Stimulated activated naive CD8-positive, alpha-beta T cell treated with anti-CD3 and anti-CD28 coated beads, Interleukin-15, Interleukin-2, amounts not matched to agents 100 U/mL and 50 U/mL, for 24 hours (primary cell): ENCODE measurements around the gene GLB1L3.
"Not testable (repeated sequence)": the region's sequence is repeated elsewhere in the genome, so short reads cannot be mapped to it uniquely, and the experiment has no call there.

Experiments used
- ATAC-seq: fragments of 150-1000 bp; cut with Tn5 transposase; one replicate; pipeline ENCODE4 v1.10.0; 2021
- DNase-seq: peaks from one replicate; pipeline ENCODE4 v3.0.0; 2021

The GLB1L3 gene

GRCh38 chr11:134313821-134314607, 37.8 kb downstream of the GLB1L3 start:
- no peak for DNase-seq
- ATAC-seq: no peak

DNA sequence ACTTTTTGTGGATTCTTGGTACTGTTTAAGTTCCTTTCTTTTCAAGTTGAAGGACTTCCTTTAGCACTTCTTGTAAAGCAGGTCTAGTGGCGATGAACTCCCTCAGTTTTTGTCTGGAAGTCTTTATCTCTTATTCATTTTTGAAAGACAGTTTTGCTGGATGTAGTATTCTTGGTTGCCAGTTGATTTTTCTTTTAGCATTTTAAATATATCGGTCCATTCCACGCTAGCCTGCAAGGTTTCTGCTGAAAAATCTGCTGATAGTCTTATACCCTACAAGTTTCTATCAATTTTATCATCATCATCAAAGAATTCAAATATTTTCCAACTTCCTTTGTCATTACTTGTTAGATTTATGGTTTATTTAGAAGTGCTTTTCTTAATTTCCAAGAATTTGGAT, 40.9 kb downstream of the GLB1L3 start:
- DNase-seq (no peak), ATAC-seq (no peak)

- DNase-seq, ATAC-seq: not testable (repeated sequence)
Observed at GRCh38 chr11:134321373-134321772, 45.2 kb downstream of the GLB1L3 start.

- no peak for ATAC-seq
Observed at GRCh38 chr11:134322553-134322952, 46.4 kb downstream of the GLB1L3 start.

GRCh38 chr11:134328433-134328832, 52.3 kb downstream of the GLB1L3 start:
- ATAC-seq: no peak

More at GRCh38 chr11:134322553-134322952, 46.4 kb downstream of the GLB1L3 start:
- no peak for DNase-seq

DNA sequence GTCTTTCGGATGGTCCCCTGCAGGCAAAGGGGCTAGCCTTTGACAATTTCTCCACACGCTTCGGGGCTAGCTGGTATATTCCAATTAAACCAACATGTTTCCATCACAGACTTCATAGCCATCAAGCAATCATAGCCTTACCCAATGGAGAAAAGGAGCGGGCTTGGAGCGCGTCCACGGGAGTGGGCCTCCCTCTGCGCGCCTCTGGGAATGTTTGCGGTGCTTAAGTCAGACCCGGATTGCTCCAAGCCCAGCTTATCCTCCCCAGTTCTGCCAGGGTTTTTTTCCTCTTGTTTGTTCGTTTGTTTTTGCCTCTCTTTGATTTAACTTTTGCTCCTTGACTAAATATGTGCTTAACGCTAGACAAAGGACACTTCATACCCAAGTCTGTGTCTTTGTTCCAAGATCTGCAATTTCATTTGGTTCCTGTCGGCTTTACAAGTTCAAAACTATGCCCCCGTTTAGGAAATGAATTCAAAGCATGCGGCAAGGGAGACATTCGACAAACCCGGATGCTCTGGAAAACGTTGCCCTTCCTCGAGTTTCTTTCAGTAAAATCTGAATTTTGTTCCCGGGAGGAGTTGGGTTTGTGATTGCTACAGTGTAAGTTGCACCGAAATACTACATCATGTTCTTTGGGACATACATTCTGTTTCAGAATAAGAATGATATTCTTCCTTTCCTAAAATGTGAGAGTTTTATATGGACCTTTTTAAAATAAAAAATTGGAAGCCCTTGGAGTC, 54.6 kb downstream of the GLB1L3 start:
- ATAC-seq: no peak
- no peak for DNase-seq

More at GRCh38 chr11:134328433-134328832, 52.3 kb downstream of the GLB1L3 start:
- no peak for DNase-seq

DNA sequence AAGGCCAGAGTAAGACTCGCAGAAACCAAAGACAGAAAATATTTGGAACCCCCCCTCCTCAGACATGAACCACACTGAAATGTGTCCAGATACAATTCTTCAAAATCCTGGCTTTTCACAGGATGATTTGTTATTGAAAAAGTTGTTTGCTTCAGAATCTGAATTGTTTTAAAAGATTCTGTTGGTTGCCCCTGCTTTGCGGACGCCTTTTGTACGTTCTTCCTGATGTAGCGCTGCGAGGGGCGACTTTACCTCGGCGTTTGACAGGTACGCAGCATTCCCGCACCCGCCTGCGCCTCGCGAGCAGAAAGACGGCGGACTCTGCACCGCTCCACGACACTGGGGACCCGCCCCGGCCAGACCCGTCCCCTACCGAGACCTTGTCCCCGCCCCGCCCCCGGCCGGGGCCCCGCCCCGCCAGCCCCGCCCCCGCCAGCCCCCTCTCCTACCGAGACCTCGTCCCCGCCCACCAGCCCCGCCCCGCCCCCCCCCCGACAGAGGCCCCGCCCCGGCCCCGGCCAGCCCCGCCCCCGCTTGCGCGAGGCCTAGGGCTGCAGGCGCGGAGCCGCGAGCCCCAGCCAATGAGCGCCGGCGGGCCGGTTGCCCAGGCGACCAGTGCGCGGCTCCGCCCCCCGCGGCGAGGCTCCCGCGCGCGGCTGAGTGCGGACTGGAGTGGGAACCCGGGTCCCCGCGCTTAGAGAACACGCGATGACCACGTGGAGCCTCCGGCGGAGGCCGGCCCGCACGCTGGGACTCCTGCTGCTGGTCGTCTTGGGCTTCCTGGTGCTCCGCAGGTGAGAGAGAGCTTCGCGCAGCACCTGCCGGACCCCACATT, 55.4 kb downstream of the GLB1L3 start, which contains the start of gene GLB1L2:
Gene GLB1L2 (plus strand): TSS at position 635 of the 835 bp plus-strand sequence. CDS start 74 bp downstream, at position 709.
- peak; percentile 96 for ATAC-seq
- peak; percentile 80 for DNase-seq

- ATAC-seq (peak; percentile 16), DNase-seq (peak; percentile 32)
Observed at GRCh38 chr11:134332189-134332631, 56.0 kb downstream of the GLB1L3 start.

DNA sequence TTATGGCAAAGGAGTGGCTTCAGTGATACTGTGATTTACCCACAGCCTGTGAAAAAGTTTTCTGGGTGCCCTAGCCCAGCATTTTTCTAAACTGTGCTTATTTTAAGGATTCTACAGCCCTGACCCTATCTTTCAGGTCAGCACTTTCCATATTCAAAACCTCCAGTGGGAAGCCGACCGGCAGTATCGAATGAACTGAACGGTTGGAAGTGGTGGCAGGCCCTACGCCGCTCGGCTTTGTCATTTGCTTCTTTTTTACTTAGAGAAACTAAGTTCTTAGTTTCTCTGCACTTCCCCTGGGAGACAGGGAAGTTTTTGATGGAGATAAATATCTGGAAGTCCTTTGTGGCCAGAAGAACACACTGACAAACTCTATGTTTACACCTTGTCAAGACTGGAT, 56.6 kb downstream of the GLB1L3 start:
- DNase-seq (no peak), ATAC-seq (no peak)

- ATAC-seq: no peak
Observed at GRCh38 chr11:134333312-134333711, 57.1 kb downstream of the GLB1L3 start.

GRCh38 chr11:134333946-134334345, 57.8 kb downstream of the GLB1L3 start:
- DNase-seq: no peak
- no peak for ATAC-seq

More at GRCh38 chr11:134333312-134333711, 57.1 kb downstream of the GLB1L3 start:
- DNase-seq: no peak

DNA sequence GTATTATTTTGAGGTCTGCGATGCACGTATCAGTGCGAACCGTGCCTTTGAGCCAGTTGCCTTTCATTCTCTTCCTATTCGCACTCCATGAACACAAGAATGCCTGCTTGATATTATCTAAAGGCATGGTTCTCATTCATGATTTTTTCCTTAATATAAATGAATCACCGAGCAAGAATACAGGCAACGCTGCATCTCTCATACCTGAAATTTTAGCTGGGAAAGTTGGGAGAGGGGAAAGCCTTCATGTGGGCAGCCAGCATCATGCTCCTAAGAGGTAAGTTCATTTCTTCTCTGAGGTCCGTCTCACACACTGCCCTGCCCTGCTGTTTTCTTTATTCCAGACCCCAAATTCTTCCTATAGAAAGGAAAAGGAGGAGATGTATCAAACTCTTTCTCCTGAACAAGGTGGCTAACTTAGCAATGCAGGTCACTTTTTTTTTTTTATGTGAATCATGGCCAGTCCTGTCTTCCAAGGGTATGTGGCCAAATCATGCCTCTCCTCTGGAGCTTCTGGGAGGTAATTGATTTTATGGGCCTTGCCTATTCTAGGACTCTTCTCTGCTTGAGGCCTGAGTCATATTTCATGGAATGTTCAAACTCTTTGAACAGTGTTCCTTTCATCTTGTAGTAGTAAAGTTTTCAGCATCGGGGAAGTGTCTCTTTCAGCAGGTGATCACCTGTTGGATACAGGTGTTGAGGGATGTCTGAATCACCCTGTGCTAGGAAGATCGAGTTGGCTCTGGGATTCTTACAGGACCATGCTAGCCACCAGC, 58.8 kb downstream of the GLB1L3 start:
- no peak for ATAC-seq

DNA sequence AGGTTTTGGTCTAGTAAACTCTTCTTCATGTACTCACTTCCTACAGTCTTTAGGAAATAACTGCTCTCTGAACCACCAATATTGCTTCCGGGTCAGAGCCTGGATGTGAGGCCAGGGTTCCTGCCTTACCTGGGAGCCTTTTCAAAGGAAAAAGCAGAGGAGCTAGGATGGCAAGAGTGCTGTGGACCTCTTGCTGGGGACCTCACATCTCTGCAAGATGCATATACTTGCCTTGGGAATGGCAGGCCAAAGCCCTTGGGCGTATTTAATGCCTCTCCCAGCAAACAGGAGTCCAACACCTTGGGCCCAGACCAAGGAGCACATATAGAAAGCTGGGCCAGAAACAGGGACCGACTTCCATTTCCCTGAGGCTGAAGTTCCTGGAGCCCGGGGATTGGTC, 60.9 kb downstream of the GLB1L3 start:
- DNase-seq: no peak
- ATAC-seq: no peak

More for the DNA sequence above, 58.8 kb downstream of the GLB1L3 start:
- no peak for DNase-seq

DNA sequence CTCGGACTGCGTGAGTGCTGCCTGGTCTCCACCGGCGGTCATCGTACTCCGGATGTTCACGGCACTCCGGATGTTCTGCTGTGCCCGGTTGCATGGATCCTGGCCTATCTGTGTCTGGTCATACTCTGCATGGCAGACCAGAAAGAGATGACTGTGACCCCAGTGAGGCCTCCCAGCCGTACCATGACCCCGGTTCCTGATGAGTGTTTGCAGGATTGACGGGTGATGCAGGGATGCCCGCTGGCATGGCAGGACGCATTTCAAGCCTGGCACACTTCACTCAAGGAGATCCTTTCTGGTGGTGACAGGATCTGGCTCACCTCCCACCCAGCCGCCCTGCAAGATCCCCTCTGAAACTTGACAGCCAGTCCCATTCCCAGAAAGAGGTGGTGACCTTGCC, 61.9 kb downstream of the GLB1L3 start:
- DNase-seq (no peak), ATAC-seq (no peak)

GRCh38 chr11:134338654-134339053, 62.5 kb downstream of the GLB1L3 start:
- ATAC-seq: no peak
- DNase-seq: no peak

GRCh38 chr11:134339756-134340155, 63.6 kb downstream of the GLB1L3 start:
- no peak for ATAC-seq

DNA sequence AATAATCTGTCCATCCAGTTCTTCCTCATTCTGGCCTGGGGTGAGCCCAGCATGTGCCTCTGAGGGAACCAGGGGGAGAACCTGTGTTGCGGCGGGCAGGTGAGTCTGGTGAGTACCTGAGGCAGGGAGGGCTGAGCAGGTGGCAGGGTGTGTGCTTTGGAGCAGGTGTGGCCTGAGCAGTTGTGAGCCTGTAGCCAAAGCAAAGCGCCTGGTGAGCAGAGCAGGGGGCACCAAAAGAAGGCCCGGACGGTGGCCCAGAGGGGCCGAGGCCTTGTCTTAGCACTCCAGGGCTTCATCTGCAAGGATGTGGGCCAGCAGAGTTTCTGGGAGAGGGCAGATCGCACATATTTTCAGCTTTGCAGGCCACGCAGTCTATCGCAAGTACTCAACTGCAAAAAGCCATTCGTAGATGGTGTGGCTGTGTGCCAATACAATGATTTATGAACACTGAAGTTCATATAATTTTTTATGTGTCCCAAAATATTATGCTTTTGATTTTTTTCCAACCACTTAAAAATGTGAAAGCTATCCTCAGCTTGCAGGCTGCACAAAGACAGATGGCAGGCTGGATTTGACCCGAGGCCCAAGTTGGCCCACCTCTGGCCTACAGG, 64.3 kb downstream of the GLB1L3 start:
- DNase-seq: no peak
- ATAC-seq: no peak

More at GRCh38 chr11:134339756-134340155, 63.6 kb downstream of the GLB1L3 start:
- no peak for DNase-seq

DNA sequence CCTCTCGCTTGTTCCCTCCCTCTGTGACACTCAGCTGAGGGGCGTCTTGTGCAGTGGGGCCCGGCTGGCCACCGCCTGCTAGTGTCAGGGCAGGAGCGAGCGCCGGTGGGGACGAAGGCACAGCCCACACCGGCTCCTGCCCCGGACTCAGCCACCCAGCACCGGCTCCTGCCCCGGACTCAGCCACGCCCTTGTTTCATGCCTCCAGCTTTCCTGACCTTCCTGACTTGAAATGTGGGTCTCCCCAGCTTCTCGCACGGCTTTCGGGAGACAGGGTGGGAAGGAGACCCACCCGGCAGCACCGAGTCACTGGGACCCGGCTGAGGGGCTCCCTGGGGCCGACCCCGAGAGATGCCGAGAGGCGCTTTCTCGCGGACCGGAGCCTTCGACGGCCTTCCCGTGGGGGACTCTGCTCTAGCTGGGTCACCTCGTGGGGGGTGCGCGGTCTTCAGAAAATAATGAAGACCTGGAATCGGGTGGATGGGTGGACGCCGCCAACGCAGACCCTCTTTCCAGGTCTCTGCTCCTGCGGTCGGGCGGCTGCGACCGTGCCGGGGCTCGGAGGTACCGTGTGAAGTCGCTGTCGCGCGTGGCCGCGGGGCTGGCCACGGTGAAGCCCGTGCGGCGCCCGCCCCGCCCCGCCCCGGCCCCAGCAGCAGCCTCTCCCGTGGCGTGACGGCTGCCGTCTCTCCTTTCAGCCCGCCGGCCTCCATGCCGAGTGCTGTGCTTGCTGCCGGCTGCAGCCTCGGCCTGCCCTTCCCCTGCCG, 65.8 kb downstream of the GLB1L3 start:
- ATAC-seq (no peak), DNase-seq (no peak)

DNA sequence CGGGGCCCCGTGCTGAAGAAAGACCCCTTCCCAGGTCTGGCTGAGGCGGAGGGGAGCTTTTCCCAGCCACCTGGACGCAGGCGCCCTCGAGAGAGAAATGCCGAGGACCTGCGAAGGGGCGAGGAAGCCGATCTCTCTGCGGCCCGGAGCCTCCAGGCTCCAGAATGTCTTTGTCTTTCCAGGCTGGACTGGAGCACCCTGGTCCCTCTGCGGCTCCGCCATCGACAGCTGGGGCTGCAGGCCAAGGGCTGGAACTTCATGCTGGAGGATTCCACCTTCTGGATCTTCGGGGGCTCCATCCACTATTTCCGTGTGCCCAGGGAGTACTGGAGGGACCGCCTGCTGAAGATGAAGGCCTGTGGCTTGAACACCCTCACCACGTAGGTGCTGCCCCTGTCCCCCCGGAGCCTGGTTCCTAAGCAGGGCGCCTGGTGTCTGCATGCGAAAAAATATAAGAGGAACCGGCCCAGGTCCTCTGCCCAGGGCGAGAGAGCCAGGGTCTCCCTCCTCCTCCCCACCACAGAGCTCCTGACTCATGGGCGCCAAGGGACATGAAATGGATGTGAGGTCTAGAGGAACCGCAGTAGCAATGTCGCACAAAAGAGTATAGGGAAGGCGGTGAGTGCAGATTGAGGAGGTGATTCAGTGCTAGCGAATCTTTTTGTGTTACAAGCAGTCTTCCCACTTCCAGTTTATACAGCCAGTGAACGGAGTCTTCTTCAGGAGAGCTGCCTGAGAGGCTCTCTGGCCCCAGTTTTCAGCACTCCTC, 66.6 kb downstream of the GLB1L3 start:
- DNase-seq (no peak), ATAC-seq (no peak)
